GM18502 (cell line): Measurements from ENCODE around the gene NPAS3.

Source experiments
- ATAC-seq: cut with Tn5 transposase; IDR thresholded peaks from one replicate; pipeline ENCODE4 v1.9.1; 2021; ENCODE audit warnings: mild to moderate bottlenecking; ENCODE audit not compliant: unreplicated experiment, poor library complexity

NPAS3 gene

DNA sequence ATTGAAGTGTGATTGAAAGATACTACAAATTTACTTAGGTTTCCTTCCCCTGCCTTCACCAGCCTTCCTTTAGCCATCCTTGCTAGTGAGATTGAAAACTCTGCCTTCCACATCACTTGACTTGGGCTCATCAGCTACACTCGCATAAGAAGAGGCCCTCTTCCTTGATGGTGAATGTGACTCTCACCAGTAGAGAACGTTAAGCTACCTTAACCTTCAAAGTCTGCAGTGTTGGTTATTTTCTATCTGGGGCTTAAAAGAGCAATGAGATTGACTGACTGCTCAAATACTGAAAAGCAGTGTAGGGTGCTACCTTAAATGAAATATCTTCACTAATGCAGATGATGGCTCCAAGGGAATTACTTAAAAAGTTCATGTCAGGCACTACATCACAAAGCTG lies 740.3 kb downstream of the NPAS3 start:
- ATAC-seq: no peak

DNA sequence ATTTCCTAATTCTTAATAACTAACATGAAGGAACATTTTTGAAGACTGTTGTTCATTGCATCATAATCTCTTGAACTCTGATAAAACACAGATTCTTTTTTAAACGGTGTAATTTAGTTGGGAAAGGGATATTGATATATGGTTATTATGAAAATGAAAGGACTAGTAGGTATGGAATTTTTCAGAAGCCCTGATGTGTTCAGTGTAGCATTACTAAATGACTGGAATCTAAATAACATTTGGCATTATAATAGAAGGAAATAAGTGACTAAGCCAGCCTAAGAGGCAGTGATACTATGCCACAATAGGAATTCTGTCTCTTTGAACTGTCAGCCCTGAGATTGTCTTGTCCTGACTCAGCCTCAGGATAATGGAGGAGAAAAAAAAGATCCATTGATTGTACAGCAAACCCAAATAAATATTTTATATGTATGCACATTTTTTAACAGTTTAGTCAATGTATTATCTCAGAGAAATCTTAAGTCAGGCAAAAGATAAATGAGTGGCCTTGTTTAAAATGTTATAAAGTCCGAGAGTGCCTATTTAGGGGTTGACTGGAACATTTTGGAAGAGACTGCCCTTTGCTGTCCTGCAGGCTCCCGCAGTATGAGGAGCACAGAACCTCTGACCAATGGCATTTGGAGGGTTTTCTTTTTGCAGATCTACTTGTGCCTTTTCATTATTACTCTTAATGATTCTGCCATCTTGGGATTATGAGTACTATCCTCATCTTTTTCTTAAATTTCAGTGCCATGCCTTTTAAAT lies 741.0 kb downstream of the NPAS3 start:
- ATAC-seq: no peak

DNA sequence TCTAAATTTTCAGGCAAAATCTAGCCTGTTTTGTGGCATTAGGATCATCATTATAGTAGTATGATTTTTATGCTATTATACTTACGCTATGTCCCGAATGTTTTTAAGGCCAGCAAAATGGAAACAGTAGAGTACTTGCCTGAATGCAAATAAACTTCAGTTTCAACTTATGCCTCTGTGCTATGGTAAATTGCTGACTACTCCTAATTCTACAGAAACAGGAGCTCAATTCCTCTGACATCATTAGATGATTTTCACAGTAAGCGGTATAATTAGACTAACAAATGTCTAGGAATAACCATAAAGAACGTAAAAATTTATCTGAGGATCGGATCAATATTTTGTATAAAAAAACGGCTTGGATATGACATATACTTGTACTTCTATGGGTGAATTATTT lies 742.2 kb downstream of the NPAS3 start:
- no peak for ATAC-seq

DNA sequence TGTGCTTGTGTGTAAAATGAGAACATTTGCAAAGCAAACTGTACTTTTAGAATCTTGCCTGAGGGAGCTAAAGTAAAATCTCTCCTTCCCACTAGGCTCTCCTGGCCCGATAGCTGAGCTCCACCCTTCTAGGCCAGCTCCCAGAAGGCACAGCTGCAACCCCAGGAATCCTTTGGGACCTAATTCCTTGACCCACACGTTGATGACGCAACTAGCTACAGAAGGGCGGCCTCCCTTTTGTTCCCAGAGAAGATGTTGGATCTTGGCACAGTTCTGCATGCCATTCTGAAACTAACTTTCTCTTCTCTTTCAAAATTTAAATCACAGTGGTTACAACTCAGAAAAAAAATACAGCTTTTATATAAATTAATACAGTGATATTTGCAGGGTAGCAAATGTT lies 744.1 kb downstream of the NPAS3 start:
- ATAC-seq: no peak

DNA sequence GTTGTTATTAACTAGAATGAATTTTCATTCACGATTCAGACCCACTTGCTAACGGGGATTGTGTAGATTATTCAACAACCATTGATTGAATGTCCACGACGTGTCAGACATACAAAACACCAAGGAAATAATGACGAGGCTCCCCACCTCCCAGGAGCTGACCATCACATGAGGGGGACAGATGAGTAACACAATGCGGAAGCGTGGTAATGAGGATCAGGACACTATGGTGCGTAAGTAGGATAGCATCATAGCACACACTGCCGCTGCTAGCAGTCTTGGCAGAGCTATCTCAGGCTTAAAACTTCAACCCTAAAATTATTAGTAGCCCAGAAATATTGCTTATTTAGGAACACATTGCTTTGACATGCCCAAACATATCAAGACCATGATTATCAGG lies 746.3 kb downstream of the NPAS3 start:
- no peak for ATAC-seq

DNA sequence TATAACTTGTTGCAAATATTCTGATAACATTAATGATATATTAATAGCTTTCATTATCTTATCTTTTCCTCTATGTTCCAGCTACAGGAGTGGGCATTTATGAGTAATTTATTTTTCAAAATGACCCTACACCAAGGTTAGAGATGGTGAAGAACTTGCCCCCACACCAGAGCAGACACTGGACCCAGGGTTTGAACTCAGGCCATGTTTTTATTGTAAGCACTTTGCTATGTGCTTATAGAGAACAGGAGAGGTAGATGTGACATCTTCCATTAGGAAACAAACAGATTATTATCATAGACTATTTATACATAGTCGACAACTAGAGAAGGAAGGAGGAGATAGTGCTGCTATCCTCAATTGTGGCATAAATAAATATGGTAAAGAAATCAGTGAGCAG lies 747.0 kb downstream of the NPAS3 start:
- ATAC-seq: no peak

DNA sequence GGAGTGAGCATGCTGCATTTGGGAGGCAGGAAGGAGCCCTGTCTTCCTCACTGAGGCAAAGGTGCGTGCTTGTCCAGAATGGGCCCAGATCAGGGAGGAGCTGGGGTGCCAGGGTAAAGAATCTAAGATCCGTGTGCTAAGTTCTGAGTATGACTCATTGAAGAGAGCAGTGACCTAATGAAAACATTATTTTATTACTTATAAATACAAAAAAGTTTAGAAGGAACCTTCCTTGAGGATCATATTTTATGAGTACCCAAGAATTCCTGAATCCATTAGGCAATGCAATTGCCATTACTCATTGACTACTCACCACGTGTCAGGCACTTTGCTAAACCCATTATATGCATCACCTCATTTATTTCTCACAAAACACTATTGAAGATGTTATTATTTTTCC lies 747.5 kb downstream of the NPAS3 start:
- no peak for ATAC-seq

DNA sequence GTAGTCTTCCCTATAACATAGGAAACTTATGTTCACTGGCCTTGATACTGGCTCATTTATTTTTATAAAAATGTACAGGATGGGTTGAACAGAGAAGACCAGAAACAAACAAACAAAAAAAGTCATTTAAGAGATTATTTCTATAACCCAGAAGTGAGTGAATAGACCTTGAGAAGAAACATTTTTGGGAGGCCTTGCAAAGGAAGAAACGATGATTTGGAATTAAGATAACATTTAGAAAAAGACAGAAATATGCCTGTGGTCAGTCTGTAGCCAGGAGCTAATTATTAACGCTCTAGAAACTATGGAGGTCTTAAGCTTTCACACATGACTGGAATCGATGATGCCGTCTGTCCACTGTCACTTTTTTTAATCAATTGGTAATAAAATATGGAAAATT lies 748.2 kb downstream of the NPAS3 start:
- ATAC-seq: no peak

DNA sequence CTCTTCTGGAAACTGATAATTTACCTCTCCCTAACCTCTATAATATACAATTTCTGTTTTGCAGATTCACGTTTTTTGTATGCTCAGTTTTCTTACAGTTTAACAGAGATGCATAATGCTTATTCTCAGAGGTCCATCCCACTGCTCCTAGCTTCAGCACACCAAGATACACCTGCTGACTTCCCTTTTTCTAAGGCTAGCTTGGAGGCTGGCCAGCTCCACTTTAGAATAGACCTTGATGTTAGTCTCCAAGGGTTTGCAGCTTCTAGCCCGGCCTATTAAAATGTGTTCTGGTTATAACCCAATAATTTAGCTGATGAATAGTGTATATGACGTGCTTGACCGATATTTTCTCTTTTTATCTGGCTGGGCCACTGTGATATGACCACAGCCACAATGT lies 751.0 kb downstream of the NPAS3 start:
- no peak for ATAC-seq

DNA sequence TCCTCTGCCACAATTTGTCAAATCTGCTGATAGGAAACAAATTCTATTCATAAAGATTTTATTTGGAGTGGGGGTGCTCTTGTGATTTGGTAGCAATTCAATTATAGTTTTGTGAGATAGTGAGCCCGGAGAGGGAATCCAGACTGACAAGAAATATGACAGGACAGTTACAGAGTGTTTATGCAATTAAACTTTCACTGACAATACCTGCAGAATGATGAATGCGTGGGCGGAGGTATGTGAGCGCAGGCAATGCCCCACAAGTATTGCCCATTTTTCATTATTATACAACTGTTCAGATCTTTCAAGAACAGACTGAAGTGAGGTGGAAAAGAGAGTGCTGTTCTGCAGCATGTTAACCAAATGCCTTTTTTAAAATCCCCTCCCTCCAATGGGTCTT lies 753.2 kb downstream of the NPAS3 start:
- no peak for ATAC-seq

DNA sequence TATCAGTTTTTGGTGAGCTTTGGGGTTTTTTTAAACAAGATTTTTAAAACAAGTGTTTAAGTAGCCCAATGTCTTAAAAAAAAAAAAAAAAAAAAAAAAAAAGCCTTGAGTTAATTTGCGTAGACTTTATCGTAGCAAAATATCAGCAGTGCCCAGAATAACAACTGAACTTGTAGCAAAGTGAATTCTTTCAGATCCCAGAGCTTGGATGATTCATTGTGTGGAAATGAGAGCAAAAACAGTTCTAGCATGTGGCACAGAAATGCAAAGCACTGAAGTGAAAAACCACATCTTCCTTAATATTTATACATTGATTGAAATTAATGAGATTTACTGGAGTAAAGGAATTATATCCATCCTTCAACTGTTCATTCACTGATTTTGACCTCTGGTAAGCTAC lies 754.1 kb downstream of the NPAS3 start:
- ATAC-seq: no peak

DNA sequence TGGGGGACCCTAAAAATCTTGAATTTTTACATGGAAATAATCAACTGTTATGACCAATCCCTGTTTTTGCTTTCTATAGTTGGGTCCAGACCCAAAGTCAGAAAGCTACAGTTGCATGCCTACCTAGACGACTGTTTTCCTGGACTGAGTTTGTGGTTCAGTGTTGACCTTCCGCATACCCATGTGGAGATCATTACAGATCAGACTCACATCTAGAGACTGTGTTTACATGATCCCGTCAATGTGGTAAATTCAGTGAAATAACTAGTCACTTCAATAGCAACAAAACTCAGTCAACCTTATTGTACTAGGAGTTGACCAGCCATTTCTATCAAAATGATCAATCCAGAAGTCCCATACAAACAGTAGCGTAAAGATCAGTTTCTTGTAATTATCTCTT lies 754.6 kb downstream of the NPAS3 start:
- ATAC-seq: no peak

DNA sequence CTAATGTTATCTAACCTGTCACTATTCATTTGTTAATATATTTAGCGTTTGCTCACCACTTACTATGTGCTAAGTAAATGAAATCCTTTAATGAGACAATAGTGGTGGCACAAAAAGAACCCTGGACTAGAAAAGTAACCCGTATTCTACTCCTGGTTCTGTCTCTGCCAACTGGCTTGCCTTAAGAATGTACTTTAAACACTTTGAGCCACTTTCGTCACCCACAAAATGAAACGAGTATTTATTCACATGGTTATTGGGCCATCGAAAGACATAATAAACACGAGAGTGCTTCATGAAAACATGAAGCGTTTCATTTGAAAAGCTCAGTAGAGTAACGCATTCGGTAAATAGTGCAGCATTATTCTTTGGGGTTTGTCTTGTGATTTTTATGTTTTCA lies 757.5 kb downstream of the NPAS3 start:
- no peak for ATAC-seq

DNA sequence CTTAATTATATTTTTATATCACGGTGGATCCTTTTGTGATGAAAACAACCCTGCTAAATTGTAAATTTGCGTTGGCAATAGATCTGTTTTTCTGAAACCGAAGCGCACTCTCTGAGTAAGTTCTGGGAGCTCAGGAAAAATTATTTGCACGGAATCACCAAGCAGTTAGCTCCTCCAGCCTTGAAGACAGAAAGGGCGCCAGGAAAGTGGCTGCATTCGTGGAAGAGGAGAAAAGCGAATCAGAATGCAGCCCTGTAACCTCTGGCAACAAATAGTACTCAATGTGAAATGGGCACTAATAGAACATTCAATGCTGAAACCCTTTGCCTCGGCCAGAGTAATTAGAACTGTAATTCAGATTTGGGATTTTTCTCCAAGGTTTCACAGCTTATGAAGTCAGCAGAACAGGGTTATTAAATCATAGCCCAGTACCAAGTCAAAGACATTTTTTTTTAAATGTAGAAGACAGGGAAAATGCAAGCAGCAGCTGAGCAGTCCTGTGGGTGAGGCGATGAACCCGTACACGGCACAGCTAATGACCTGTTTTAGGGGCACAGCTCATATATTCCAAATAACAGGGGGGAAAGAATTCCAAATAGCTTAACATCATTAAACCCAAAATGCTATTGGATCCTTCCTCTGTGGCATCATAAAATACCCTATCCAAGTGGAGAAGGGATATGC lies 760.8 kb downstream of the NPAS3 start:
- no peak for ATAC-seq

DNA sequence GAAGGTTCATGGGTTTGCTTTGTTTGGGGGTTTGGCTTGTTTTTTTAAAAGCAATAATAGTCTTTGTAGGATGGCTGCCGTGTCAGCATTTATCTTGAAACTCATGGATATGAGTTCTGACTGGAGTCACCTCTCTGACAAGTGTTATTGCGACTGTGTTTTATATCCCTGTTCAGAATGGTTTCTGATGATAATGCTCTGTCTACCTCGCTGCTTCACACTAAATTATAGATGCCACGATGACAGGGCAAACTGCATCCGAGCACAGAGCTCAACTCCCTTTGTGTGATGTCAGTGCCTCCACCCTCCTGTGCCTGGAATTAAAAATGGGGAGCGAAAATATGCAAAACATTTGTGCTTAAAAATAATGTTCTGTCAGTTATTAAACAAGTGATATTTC lies 761.4 kb downstream of the NPAS3 start:
- no peak for ATAC-seq

DNA sequence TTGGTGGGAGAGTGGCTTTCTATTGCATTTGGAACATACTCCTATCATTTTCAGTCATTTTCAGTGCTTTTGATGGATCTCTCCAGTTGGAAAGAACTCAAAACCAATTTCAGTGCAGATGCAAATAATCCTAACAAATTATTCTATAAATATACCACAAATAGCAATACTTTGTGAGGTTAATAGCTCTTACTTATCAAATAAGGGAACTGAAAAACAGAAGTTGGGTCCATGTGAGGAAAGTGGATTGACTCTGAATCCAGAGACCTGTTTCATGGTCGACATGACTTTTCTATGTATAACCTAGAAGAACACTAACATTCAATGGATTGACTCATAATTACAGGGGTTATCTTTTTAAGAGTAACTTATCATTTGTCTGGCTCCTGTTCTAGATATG lies 763.6 kb downstream of the NPAS3 start:
- no peak for ATAC-seq

DNA sequence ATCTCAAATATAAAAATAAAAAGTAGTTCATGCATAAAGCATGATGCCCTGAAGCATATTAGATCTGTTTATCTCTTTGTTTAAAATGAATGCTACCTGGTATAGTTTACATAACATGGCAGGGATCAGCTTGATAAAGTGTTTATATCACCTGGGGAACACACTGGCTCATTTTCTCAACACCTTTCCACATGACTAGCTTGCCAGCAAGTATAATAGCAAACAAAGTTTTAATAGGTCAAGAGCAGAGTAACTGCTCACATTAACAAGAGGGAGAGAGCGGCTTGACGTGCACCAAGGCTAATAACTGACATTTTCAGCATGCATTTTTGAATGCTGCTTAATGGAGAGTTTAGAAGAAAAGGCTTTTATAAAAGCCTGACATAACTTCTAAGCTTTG lies 765.8 kb downstream of the NPAS3 start:
- ATAC-seq: no peak

DNA sequence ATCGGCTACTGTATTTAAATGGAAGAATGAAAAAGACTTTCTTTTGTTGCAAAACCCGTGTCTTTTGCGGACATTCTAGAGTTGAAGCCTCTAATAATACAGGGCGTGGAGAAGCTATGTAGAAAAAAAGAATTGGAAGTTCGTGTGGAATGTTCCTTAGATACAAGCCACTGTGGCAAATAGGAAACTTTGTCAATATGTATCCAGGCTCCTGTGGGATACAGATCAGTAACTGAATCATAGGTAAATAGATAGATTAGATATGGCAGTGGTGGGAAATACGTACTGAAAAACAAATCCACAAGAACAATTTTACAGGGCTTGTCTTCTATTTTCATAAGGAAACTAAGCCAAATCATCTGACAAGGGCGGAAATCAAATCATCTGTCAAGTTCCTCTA lies 766.8 kb downstream of the NPAS3 start:
- ATAC-seq: no peak

DNA sequence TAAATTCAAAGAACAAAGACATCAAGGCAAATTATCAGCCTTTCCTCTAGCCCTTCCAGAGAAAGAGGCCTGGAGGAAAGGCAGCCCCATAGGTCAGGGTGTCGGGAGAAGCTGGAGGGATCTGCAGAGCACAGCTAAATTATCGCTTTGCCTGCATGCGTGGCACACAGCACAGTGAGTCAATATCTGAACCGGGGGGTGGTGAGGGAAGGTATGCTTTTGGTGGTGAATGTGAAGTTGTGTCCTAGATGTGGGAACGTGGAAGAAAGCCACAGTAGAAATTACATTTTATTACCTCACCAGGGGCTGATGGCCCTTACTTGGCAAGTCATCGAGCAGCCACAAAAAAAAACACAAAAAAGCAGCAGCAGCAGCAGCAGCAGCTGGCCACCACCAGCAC lies 769.0 kb downstream of the NPAS3 start:
- ATAC-seq: no peak

DNA sequence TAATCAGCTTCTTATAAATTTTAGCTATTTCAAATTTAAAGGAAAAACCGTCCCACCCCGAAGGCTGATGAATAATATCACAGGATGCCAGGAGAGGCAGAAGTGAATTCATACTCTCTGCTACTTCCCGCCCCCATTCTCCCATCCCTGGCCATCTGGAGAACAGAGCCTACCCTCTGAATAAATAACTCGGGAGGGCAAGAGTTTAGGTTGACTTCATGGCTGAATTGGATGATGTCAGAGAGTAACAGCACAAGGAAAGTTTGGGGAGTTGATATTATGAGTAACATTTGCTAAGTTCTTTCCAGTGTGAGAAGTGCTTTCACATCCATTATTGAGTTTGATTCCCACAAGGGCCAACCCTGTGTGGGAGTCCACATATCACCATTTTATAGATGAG lies 770.6 kb downstream of the NPAS3 start:
- ATAC-seq: no peak

DNA sequence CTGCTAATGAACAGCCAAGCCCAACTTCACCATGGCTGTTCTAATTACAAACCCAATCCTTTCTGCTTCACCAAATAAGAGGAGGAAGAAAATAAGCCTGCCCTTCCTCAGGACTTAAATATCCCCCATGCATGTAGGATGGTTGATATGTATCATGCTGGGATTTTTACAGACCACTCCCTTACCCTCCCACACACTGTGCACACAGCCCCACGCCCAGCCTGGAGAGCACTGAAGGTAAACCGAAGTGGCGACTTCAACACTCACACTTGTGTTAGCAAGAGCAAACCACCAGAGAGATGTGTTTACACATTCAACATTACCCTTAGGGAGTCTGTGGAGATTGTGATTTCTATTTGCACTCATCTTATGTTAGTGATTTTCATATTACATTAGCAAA lies 771.0 kb downstream of the NPAS3 start:
- no peak for ATAC-seq

DNA sequence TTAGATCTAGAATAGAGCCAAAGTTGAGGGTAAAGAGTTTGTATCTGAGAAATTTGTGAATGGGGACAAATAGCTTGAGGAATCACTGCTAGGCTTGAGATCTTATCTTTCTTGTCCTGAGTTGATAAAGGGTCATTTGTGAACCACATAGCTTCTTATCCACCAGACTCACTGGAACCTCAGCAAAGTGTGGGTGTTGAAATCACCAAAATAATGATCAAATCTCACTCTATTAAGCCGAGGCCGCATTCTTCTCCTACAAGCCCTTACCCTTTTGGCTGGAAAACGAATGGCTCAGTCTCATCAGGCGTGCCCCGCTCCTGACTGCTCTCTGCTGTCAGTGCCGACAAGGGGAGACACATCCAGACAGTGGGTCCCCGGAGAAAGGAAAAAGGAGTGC lies 771.6 kb downstream of the NPAS3 start:
- no peak for ATAC-seq
